WERI-Rb-1 (cell line): ENCODE measurements around the gene ATP6V1G3.

Experiments used
- DNase-seq: peaks from one replicate; pipeline ENCODE4 v3.0.0-alpha.2; 2020
- H3K27ac ChIP-seq: fragments of 250-450 bp; sonication (Bioruptor Pico); 2 replicates; pipeline ENCODE4 v1.5.1; 2020; ENCODE audit warnings: mild to moderate bottlenecking, moderate library complexity
- H3K27me3 ChIP-seq: fragments of 250-450 bp; sonication (Bioruptor Pico); 2 replicates; pipeline ENCODE4 v1.5.1; 2021; ENCODE audit warnings: mild to moderate bottlenecking, low read depth, moderate library complexity; ENCODE audit not compliant: insufficient read depth, severe bottlenecking
- H3K36me3 ChIP-seq: fragments of 250-450 bp; sonication (Bioruptor Pico); 2 replicates; pipeline ENCODE4 v1.5.1; 2020; ENCODE audit warnings: mild to moderate bottlenecking, moderate library complexity
- H3K4me3 ChIP-seq: 2 replicates; pipeline ENCODE4 v1.5.1; 2011; ENCODE audit warnings: low read depth, mild to moderate bottlenecking, control low read depth, low read length
- H3K9me3 ChIP-seq: fragments of 250-450 bp; sonication (Bioruptor Pico); 2 replicates; pipeline ENCODE4 v1.5.1; 2021; ENCODE audit warnings: mild to moderate bottlenecking, moderate library complexity; ENCODE audit not compliant: severe bottlenecking
- TF ChIP-seq, protein P1 (sequence below): IDR thresholded peaks from 2 replicates; pipeline ENCODE4 v1.5.1; 2011; ENCODE audit warnings: low read depth, mild to moderate bottlenecking, control low read depth, inconsistent platforms, low read length

ATP6V1G3 gene

DNA sequence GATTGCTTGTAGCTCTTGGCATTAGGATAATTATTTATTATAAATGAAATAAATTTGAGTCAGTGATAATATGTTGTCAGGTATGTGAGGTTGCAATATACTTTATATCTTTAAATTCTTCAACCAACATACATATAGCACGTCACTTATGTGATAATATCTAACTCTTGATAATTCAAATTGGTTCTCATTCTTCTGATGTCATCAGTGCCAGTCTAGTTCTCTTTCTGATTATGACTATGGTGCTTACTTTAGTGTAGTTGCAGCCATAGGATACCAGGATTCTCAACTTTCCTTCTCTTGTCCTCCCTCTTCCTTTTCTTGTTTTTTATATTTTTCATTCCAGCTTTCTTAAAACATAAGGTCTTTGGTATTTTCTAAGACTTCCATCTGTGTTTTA lies 34.8 kb upstream of the ATP6V1G3 start:
- no peaks in the 10 kb centered on the region for H3K36me3 ChIP-seq
- no peak for DNase-seq
- H3K4me3 ChIP-seq = no peak overlapping the region
- TF ChIP-seq, protein P1, sequence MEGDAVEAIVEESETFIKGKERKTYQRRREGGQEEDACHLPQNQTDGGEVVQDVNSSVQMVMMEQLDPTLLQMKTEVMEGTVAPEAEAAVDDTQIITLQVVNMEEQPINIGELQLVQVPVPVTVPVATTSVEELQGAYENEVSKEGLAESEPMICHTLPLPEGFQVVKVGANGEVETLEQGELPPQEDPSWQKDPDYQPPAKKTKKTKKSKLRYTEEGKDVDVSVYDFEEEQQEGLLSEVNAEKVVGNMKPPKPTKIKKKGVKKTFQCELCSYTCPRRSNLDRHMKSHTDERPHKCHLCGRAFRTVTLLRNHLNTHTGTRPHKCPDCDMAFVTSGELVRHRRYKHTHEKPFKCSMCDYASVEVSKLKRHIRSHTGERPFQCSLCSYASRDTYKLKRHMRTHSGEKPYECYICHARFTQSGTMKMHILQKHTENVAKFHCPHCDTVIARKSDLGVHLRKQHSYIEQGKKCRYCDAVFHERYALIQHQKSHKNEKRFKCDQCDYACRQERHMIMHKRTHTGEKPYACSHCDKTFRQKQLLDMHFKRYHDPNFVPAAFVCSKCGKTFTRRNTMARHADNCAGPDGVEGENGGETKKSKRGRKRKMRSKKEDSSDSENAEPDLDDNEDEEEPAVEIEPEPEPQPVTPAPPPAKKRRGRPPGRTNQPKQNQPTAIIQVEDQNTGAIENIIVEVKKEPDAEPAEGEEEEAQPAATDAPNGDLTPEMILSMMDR = no peak
- no peak overlapping the region for H3K27ac ChIP-seq
- no peaks in the 10 kb centered on the region for H3K9me3 ChIP-seq
- H3K27me3 ChIP-seq = no peaks in the 10 kb centered on the region

DNA sequence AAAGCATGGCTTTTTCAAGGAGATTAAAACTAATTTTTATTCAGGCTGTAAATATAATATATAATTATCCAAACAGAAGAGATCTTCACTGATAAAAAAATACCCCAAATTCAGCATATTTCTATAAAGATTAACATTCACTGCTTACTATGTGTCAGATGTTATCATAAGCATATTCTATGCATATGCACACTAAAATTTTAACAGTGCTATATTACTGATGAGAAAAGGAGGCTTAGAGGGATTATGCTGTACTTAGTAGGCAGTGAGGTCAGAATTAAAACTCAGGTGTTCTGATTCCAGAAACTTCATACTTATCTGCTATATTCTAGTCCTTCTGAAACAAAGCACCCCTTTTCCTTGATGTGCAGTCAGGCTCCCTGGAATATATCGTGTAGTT lies 33.8 kb upstream of the ATP6V1G3 start:
- H3K27me3 ChIP-seq = no peaks in the 10 kb centered on the region
- TF ChIP-seq, protein P1 = no peak
- no peak for DNase-seq
- no peaks in the 10 kb centered on the region for H3K36me3 ChIP-seq
- H3K27ac ChIP-seq = peak overlapping the region; percentile 0; the same call in 1 of the 2 replicates
- no peak overlapping the region for H3K4me3 ChIP-seq
- H3K9me3 ChIP-seq = no peaks in the 10 kb centered on the region

DNA sequence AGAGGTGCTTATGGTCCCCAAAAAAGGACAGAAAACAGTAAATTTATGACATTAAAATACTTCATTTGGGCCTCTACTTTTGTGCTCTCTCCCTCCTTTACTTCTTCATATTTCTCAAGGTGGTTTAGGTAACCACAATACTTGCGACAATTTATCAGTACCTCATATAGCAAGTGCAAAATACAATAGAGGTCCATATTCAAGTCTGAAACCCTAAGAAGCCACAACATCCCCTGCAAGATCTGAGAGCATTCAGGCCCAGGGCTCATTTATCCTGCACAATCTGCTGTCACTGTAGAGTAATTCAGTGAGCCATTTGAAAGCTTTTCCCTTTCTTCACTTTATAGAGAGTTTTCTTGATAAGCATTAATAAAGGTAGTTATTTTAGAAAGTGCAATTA lies 24.2 kb upstream of the ATP6V1G3 start:
- H3K36me3 ChIP-seq = no peaks in the 10 kb centered on the region
- H3K9me3 ChIP-seq = no peaks in the 10 kb centered on the region
- no peak for DNase-seq
- no peak overlapping the region for H3K27ac ChIP-seq
- no peak overlapping the region for H3K4me3 ChIP-seq
- H3K27me3 ChIP-seq = no peaks in the 10 kb centered on the region
- TF ChIP-seq, protein P1 = no peak

DNA sequence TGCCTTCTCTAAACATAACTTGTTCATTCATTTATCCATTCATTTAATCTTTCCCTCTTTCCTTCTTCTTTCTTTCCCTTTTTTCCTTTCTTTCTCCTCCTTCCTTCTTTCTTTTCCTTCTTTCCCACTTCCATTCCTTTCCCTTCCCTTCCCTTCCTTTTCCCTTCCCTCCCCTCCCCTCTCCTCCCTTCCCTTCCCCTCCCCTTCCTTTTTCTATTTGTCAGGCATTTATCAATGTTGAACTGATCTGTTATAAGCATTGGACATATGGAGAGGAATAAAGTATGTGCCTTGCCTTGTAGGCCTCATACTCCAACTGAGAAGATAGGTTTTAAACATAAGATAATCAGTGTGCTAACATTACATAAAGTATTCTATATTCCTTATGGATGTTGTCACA lies 23.7 kb upstream of the ATP6V1G3 start:
- no peak overlapping the region for H3K27ac ChIP-seq
- H3K9me3 ChIP-seq = no peaks in the 10 kb centered on the region
- TF ChIP-seq, protein P1 = no peak
- no peaks in the 10 kb centered on the region for H3K27me3 ChIP-seq
- H3K36me3 ChIP-seq = no peaks in the 10 kb centered on the region
- no peak for DNase-seq
- H3K4me3 ChIP-seq = no peak overlapping the region

DNA sequence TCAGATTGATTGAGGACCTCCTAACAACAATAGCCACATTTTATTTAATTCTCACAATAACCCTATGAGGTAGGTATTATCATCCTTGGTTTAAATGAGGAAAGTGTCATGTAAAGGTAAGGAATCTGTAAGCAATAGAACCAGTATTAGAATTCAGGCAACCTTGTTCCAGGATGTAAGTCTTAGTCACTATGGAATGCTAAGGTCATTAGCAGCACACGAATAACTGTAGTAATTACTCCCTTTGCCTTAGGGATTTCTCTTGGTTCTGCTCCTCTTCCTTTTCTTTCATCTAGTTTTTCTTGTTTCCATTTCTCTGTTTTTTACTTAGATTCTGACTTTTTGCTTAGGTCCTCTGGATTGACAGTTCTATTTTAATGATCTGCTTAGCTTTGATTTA lies 23.1 kb upstream of the ATP6V1G3 start:
- TF ChIP-seq, protein P1 = no peak
- H3K36me3 ChIP-seq = no peaks in the 10 kb centered on the region
- H3K27ac ChIP-seq = no peak overlapping the region
- H3K9me3 ChIP-seq = no peaks in the 10 kb centered on the region
- H3K27me3 ChIP-seq = no peaks in the 10 kb centered on the region
- DNase-seq = no peak
- H3K4me3 ChIP-seq = no peak overlapping the region

DNA sequence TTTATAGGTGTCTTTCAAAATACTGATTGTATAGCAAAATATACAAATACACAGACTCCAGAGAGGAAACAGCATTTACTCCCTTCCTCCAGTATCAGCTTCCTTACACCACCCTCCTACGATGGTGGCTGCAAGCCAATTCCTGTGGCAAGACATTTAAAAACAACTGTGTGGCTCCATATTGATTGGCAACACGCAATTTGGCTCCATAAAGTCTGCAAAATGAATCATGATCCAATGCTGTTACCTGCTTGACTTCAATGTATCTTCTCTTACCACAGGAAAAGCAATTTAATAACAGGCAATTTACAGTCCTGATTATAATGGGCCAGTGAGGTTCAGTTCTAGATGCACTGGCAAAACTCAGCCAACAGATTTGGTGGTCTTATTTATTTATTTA lies 19.7 kb upstream of the ATP6V1G3 start:
- Histone ChIP-seq H3K4me3 (no peak overlapping the region), H3K27ac (no peak overlapping the region), H3K27me3 (no peaks in the 10 kb centered on the region), H3K36me3 (no peaks in the 10 kb centered on the region), H3K9me3 (no peaks in the 10 kb centered on the region)
- DNase-seq = no peak
- TF ChIP-seq, protein P1 = no peak
